IPS-20b (cell line): Measurements from ENCODE around the gene CHID1.

Source experiments
- H3K27ac ChIP-seq: one replicate; pipeline ENCODE4 v1.5.1; 2013; ENCODE audit warnings: low read length
- H3K27me3 ChIP-seq: 2 replicates; pipeline ENCODE4 v1.6.1; 2013; ENCODE audit warnings: mild to moderate bottlenecking, low read length, inconsistent platforms; ENCODE audit not compliant: insufficient read depth
- H3K36me3 ChIP-seq: 2 replicates; pipeline ENCODE4 v1.6.1; 2013; ENCODE audit warnings: low read depth, mild to moderate bottlenecking, inconsistent platforms, low read length, moderate library complexity; ENCODE audit not compliant: insufficient read depth
- H3K4me1 ChIP-seq: 2 replicates; pipeline ENCODE4 v1.6.1; 2013; ENCODE audit warnings: mild to moderate bottlenecking, control low read depth, inconsistent platforms, low read length, moderate library complexity; ENCODE audit not compliant: insufficient read depth
- H3K4me3 ChIP-seq: 2 replicates; pipeline ENCODE4 v1.5.1; 2013; ENCODE audit warnings: mild to moderate bottlenecking, low read length, inconsistent platforms
- H3K9ac ChIP-seq: 2 replicates; pipeline ENCODE4 v1.6.1; 2013; ENCODE audit warnings: low read depth, mild to moderate bottlenecking, inconsistent platforms, low read length, moderate library complexity
- H3K9me3 ChIP-seq: 2 replicates; pipeline ENCODE4 v1.6.1; 2013; ENCODE audit warnings: mild to moderate bottlenecking, low read depth, low read length, inconsistent platforms; ENCODE audit not compliant: insufficient read depth

The CHID1 gene

GRCh38 chr11:877565-877964, 33.0 kb downstream of the CHID1 start:
- no peak overlapping the region for H3K9ac ChIP-seq
- no peaks in the 10 kb centered on the region; the same call in 1 of the 2 replicates for H3K27me3 ChIP-seq
- peaks cover 32% of the 10 kb centered on the region for H3K36me3 ChIP-seq
- no peak overlapping the region for H3K4me3 ChIP-seq
- no peaks in the 10 kb centered on the region for H3K4me1 ChIP-seq
- H3K9me3 ChIP-seq, result no peaks in the 10 kb centered on the region
- no peak overlapping the region for H3K27ac ChIP-seq

- Histone ChIP-seq H3K27ac (no peak overlapping the region), H3K4me3 (no peak overlapping the region), H3K4me1 (no peaks in the 10 kb centered on the region), H3K27me3 (no peaks in the 10 kb centered on the region; the same call in 1 of the 2 replicates), H3K9ac (no peak overlapping the region), H3K9me3 (no peaks in the 10 kb centered on the region), H3K36me3 (peaks cover 28% of the 10 kb centered on the region)
Measured at GRCh38 chr11:876545-876944, 34.1 kb downstream of the CHID1 start.

GRCh38 chr11:875769-876301, 34.8 kb downstream of the CHID1 start:
- Histone ChIP-seq H3K36me3 (peaks cover 25% of the 10 kb centered on the region), H3K4me3 (no peak overlapping the region), H3K9ac (no peak overlapping the region), H3K27ac (no peak overlapping the region), H3K9me3 (no peaks in the 10 kb centered on the region), H3K27me3 (no peaks in the 10 kb centered on the region; the same call in 1 of the 2 replicates), H3K4me1 (no peaks in the 10 kb centered on the region)

- no peak overlapping the region for H3K4me3 ChIP-seq
- no peaks in the 10 kb centered on the region; the same call in 1 of the 2 replicates for H3K27me3 ChIP-seq
- no peak overlapping the region for H3K27ac ChIP-seq
- no peaks in the 10 kb centered on the region; the same call in 1 of the 2 replicates for H3K4me1 ChIP-seq
- H3K9me3 ChIP-seq, result no peaks in the 10 kb centered on the region
- H3K36me3 ChIP-seq, result peaks cover 18% of the 10 kb centered on the region
- H3K9ac ChIP-seq, result no peak overlapping the region
Measured at GRCh38 chr11:875203-875602, 35.4 kb downstream of the CHID1 start.

GRCh38 chr11:873706-874105, 36.9 kb downstream of the CHID1 start:
- Histone ChIP-seq H3K4me3 (no peak overlapping the region), H3K27ac (no peak overlapping the region), H3K36me3 (peaks cover 11% of the 10 kb centered on the region), H3K9ac (no peak overlapping the region), H3K9me3 (no peaks in the 10 kb centered on the region), H3K27me3 (no peaks in the 10 kb centered on the region; the same call in 1 of the 2 replicates), H3K4me1 (no peaks in the 10 kb centered on the region; the same call in 1 of the 2 replicates)

- no peaks in the 10 kb centered on the region; the same call in 1 of the 2 replicates for H3K4me1 ChIP-seq
- H3K27ac ChIP-seq, result no peak overlapping the region
- no peaks in the 10 kb centered on the region; the same call in 1 of the 2 replicates for H3K27me3 ChIP-seq
- peaks cover 19% of the 10 kb centered on the region for H3K36me3 ChIP-seq
- no peak overlapping the region for H3K9ac ChIP-seq
- H3K4me3 ChIP-seq, result no peak overlapping the region
- no peaks in the 10 kb centered on the region for H3K9me3 ChIP-seq
Measured at GRCh38 chr11:872799-873198, 37.8 kb downstream of the CHID1 start.

- Histone ChIP-seq H3K27me3 (no peaks in the 10 kb centered on the region; the same call in 1 of the 2 replicates), H3K9me3 (no peaks in the 10 kb centered on the region), H3K4me3 (no peak overlapping the region), H3K9ac (no peak overlapping the region), H3K36me3 (peaks cover 19% of the 10 kb centered on the region), H3K4me1 (no peaks in the 10 kb centered on the region; the same call in 1 of the 2 replicates), H3K27ac (no peak overlapping the region)
Measured at GRCh38 chr11:871472-871871, 39.1 kb downstream of the CHID1 start.

GRCh38 chr11:870418-870817, 40.2 kb downstream of the CHID1 start:
- H3K36me3 ChIP-seq, result peaks cover 19% of the 10 kb centered on the region
- no peak overlapping the region for H3K9ac ChIP-seq
- H3K27me3 ChIP-seq, result no peaks in the 10 kb centered on the region; the same call in 1 of the 2 replicates
- H3K27ac ChIP-seq, result no peak overlapping the region
- H3K9me3 ChIP-seq, result no peaks in the 10 kb centered on the region
- no peaks in the 10 kb centered on the region; the same call in 1 of the 2 replicates for H3K4me1 ChIP-seq
- H3K4me3 ChIP-seq, result no peak overlapping the region

GRCh38 chr11:870127-870413, 40.5 kb downstream of the CHID1 start:
- Histone ChIP-seq H3K9me3 (no peaks in the 10 kb centered on the region), H3K4me1 (no peaks in the 10 kb centered on the region; the same call in 1 of the 2 replicates), H3K4me3 (no peak overlapping the region), H3K9ac (no peak overlapping the region), H3K27ac (no peak overlapping the region), H3K27me3 (no peaks in the 10 kb centered on the region; the same call in 1 of the 2 replicates), H3K36me3 (peaks cover 19% of the 10 kb centered on the region)

- Histone ChIP-seq H3K27me3 (no peaks in the 10 kb centered on the region; the same call in 1 of the 2 replicates), H3K9ac (no peak overlapping the region), H3K4me3 (no peak overlapping the region), H3K9me3 (no peaks in the 10 kb centered on the region), H3K36me3 (peaks cover 16% of the 10 kb centered on the region), H3K27ac (no peak overlapping the region), H3K4me1 (no peaks in the 10 kb centered on the region; the same call in 1 of the 2 replicates)
Measured at GRCh38 chr11:869399-870126, 41.0 kb downstream of the CHID1 start.

GRCh38 chr11:868802-869201, 41.8 kb downstream of the CHID1 start:
- H3K27ac ChIP-seq, result no peak overlapping the region
- no peak overlapping the region for H3K9ac ChIP-seq
- no peaks in the 10 kb centered on the region for H3K9me3 ChIP-seq
- no peak overlapping the region for H3K4me3 ChIP-seq
- no peaks in the 10 kb centered on the region; the same call in 1 of the 2 replicates for H3K27me3 ChIP-seq
- H3K36me3 ChIP-seq, result peaks cover 13% of the 10 kb centered on the region; the same call in 1 of the 2 replicates
- H3K4me1 ChIP-seq, result peaks cover 1% of the 10 kb centered on the region; the same call in 1 of the 2 replicates

GRCh38 chr11:868394-868793, 42.2 kb downstream of the CHID1 start:
- Histone ChIP-seq H3K27me3 (no peaks in the 10 kb centered on the region; the same call in 1 of the 2 replicates), H3K4me1 (peaks cover 5% of the 10 kb centered on the region; the same call in 1 of the 2 replicates), H3K4me3 (no peak overlapping the region), H3K9ac (no peak overlapping the region), H3K27ac (no peak overlapping the region), H3K36me3 (peaks cover 13% of the 10 kb centered on the region; the same call in 1 of the 2 replicates), H3K9me3 (no peaks in the 10 kb centered on the region)
